ENCODE measurements around the gene KMT5B. TPM values are rescaled to one million over a fixed set of nuclear protein-coding genes. Genes with fewer than 3 reads are reported as not detected.
A peak's percentile ranks its signal among the peaks of the same experiment; 100 is the strongest.

KMT5B gene
- total and polyA plus RNA-seq, 2 of the 13 experiments (the other 11 are each of a cell fraction or from before 2014, with no cell fraction given) = 17.6 to 23.7 TPM

DNA sequence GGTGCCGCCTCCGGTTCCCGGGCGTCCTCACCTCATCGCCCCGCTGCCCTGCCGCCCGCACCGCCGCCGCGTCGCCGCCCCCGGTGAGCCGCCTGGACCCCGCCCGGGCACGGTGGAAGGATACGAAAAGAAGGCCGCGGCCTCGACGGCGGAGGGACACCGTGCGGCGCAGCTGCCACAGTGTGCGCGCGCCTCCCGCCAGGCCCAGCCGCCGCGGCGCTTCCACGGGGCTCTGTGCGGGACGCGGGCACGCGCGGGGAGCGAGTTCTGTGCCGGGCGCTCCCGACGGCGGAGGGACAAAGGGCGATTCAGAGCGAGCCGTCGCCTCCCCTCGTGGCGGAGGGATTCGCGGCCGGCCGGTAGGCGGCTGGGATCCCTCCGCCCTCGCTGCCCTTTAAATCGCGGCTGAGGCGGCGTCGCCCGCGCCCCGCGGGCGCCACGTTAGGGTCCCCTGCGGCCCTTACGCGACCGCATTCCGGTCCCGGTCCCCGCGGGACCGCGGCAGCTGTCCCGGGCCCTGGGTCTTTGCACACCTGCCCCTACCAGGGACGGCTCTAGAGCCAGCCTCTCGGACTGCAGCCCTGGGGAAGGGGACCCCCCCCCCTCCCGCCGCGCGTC is 568 bp upstream of the KMT5B start (continued):
- TF ChIP-seq, protein P1, sequence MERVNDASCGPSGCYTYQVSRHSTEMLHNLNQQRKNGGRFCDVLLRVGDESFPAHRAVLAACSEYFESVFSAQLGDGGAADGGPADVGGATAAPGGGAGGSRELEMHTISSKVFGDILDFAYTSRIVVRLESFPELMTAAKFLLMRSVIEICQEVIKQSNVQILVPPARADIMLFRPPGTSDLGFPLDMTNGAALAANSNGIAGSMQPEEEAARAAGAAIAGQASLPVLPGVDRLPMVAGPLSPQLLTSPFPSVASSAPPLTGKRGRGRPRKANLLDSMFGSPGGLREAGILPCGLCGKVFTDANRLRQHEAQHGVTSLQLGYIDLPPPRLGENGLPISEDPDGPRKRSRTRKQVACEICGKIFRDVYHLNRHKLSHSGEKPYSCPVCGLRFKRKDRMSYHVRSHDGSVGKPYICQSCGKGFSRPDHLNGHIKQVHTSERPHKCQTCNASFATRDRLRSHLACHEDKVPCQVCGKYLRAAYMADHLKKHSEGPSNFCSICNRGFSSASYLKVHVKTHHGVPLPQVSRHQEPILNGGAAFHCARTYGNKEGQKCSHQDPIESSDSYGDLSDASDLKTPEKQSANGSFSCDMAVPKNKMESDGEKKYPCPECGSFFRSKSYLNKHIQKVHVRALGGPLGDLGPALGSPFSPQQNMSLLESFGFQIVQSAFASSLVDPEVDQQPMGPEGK (CRISPR knock-in tag; IDR thresholded peaks at IDR 0.05) = peak; percentile 76
- TF ChIP-seq ZIK1 (CRISPR knock-in tag; IDR thresholded peaks at IDR 0.05; ENCODE audit: borderline replicate concordance, low read depth) = peak; percentile 58; the same call in 1 of the 2 replicates
- TF ChIP-seq HNRNPLL (IDR thresholded peaks at IDR 0.05; ENCODE audit: low read depth, low read length, poor library complexity, severe bottlenecking) = peak; percentile 76
- TF ChIP-seq SALL2 (CRISPR knock-in tag; IDR thresholded peaks at IDR 0.05) = peak; percentile 57; the same call in 1 of the 2 replicates
- TF ChIP-seq SRF (IDR thresholded peaks at IDR 0.05; ENCODE audit: low read depth, low read length) = peak; percentile 46; the same call in 1 of the 2 replicates
- TF ChIP-seq NCOR1 (IDR thresholded peaks at IDR 0.05; ENCODE audit: borderline replicate concordance, low read length) = peak; percentile 51
- peak; percentile 30; the same call in 1 of the 2 replicates for TF ChIP-seq ZNF557 (CRISPR knock-in tag; IDR thresholded peaks at IDR 0.05)
- TF ChIP-seq POLR2G (IDR thresholded peaks at IDR 0.05; ENCODE audit: low read depth, low read length) = peak; percentile 99
- TF ChIP-seq TAF1 (CRISPR knock-in tag; IDR thresholded peaks at IDR 0.05) = peak; percentile 76
- TF ChIP-seq, protein P2, sequence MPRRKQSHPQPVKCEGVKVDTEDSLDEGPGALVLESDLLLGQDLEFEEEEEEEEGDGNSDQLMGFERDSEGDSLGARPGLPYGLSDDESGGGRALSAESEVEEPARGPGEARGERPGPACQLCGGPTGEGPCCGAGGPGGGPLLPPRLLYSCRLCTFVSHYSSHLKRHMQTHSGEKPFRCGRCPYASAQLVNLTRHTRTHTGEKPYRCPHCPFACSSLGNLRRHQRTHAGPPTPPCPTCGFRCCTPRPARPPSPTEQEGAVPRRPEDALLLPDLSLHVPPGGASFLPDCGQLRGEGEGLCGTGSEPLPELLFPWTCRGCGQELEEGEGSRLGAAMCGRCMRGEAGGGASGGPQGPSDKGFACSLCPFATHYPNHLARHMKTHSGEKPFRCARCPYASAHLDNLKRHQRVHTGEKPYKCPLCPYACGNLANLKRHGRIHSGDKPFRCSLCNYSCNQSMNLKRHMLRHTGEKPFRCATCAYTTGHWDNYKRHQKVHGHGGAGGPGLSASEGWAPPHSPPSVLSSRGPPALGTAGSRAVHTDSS (CRISPR knock-in tag; conservative IDR thresholded peaks at IDR 0.05) = no peak
- TF ChIP-seq KMT2B (CRISPR knock-in tag; IDR thresholded peaks at IDR 0.05) = 0 out of 2 replicates have a peak, but pooled peaks have one; percentile 31
- TF ChIP-seq ZNF589 (CRISPR knock-in tag; conservative IDR thresholded peaks at IDR 0.05) = peak; percentile 61; the same call in 1 of the 2 replicates
- no peak for TF ChIP-seq HMG20A (CRISPR knock-in tag; IDR thresholded peaks at IDR 0.05; ENCODE audit: borderline replicate concordance)
- no peak; the same call in 1 of the 2 replicates for TF ChIP-seq FOXC1 (CRISPR knock-in tag; IDR thresholded peaks at IDR 0.05; ENCODE audit: borderline replicate concordance)
- TF ChIP-seq ESRRA (CRISPR knock-in tag; IDR thresholded peaks at IDR 0.05; ENCODE audit: low read depth) = peak; percentile 24; the same call in 1 of the 2 replicates
- TF ChIP-seq SP2 (CRISPR knock-in tag; IDR thresholded peaks at IDR 0.05) = peak; percentile 17; the same call in 1 of the 2 replicates
- peak; percentile 36; the same call in 1 of the 2 replicates for TF ChIP-seq NFKB2 (CRISPR knock-in tag; IDR thresholded peaks at IDR 0.05; ENCODE audit: borderline replicate concordance)
- TF ChIP-seq SAFB2 (CRISPR knock-in tag; IDR thresholded peaks at IDR 0.05; ENCODE audit: borderline replicate concordance, low read depth) = peak; percentile 44; the same call in 1 of the 2 replicates
- TF ChIP-seq, protein P3, sequence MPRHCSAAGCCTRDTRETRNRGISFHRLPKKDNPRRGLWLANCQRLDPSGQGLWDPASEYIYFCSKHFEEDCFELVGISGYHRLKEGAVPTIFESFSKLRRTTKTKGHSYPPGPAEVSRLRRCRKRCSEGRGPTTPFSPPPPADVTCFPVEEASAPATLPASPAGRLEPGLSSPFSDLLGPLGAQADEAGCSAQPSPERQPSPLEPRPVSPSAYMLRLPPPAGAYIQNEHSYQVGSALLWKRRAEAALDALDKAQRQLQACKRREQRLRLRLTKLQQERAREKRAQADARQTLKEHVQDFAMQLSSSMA (CRISPR knock-in tag; IDR thresholded peaks at IDR 0.05) = no peak
- TF ChIP-seq ELF3 (CRISPR knock-in tag; IDR thresholded peaks at IDR 0.05) = peak; percentile 40; the same call in 1 of the 2 replicates
- TF ChIP-seq PITX1 (CRISPR knock-in tag; IDR thresholded peaks at IDR 0.05) = 0 out of 2 replicates have a peak, but pooled peaks have one; percentile 23
- TF ChIP-seq BORCS8-MEF2B (CRISPR knock-in tag; IDR thresholded peaks at IDR 0.05) = no peak
- 0 out of 2 replicates have a peak, but pooled peaks have one; percentile 83 for TF ChIP-seq ZNF776 (CRISPR knock-in tag; IDR thresholded peaks at IDR 0.05)
- TF ChIP-seq ARNT (IDR thresholded peaks at IDR 0.05) = no peak
- TF ChIP-seq NR2F6 (IDR thresholded peaks at IDR 0.05) = no peak
- peak; percentile 4; the same call in 1 of the 2 replicates for TF ChIP-seq NR2F6 (CRISPR knock-in tag; IDR thresholded peaks at IDR 0.05)
- TF ChIP-seq ZC3H13 (CRISPR knock-in tag; IDR thresholded peaks at IDR 0.05) = peak; percentile 48; the same call in 1 of the 2 replicates

All from HepG2 (cell line).